Measurements from ENCODE around the gene OR8K3. TPM values are rescaled to one million over a fixed set of nuclear protein-coding genes. Genes with fewer than 3 reads are reported as not detected.

Gene OR8K3
- total and polyA plus RNA-seq, 4 donors: not detected

GRCh38 chr11:56331861-56332491 is 17.0 kb downstream of the OR8K3 start:
- no peak for DNase-seq (ENCODE audit: low spot score)
- 85% methylated on average over 34 of the region's 34 CpGs for WGBS
- TF ChIP-seq CTCF (IDR thresholded peaks at IDR 0.05; ENCODE audit: low read depth, low read length, missing input control) (no peak), FOXA1 (IDR thresholded peaks at IDR 0.05) (no peak), HNF4A (conservative IDR thresholded peaks at IDR 0.05) (no peak), JUND (IDR thresholded peaks at IDR 0.05) (no peak), TAF1 (conservative IDR thresholded peaks at IDR 0.05) (no peak), FOXA2 (IDR thresholded peaks at IDR 0.05) (no peak), GABPA (IDR thresholded peaks at IDR 0.05 in 1 of 2, conservative IDR thresholded peaks at IDR 0.05 in 1 of 2) (no peak), ZBTB33 (IDR thresholded peaks at IDR 0.05) (no peak), HNF4G (IDR thresholded peaks at IDR 0.05) (no peak), NR2F2 (IDR thresholded peaks at IDR 0.05) (no peak), SP1 (IDR thresholded peaks at IDR 0.05) (no peak), YY1 (IDR thresholded peaks at IDR 0.05) (no peak), RXRA (IDR thresholded peaks at IDR 0.05) (no peak), RAD21 (IDR thresholded peaks at IDR 0.05) (no peak), EGR1 (IDR thresholded peaks at IDR 0.05; ENCODE audit: low read depth in 2 of 2) (no peak)
- TF ChIP-seq, protein P1, sequence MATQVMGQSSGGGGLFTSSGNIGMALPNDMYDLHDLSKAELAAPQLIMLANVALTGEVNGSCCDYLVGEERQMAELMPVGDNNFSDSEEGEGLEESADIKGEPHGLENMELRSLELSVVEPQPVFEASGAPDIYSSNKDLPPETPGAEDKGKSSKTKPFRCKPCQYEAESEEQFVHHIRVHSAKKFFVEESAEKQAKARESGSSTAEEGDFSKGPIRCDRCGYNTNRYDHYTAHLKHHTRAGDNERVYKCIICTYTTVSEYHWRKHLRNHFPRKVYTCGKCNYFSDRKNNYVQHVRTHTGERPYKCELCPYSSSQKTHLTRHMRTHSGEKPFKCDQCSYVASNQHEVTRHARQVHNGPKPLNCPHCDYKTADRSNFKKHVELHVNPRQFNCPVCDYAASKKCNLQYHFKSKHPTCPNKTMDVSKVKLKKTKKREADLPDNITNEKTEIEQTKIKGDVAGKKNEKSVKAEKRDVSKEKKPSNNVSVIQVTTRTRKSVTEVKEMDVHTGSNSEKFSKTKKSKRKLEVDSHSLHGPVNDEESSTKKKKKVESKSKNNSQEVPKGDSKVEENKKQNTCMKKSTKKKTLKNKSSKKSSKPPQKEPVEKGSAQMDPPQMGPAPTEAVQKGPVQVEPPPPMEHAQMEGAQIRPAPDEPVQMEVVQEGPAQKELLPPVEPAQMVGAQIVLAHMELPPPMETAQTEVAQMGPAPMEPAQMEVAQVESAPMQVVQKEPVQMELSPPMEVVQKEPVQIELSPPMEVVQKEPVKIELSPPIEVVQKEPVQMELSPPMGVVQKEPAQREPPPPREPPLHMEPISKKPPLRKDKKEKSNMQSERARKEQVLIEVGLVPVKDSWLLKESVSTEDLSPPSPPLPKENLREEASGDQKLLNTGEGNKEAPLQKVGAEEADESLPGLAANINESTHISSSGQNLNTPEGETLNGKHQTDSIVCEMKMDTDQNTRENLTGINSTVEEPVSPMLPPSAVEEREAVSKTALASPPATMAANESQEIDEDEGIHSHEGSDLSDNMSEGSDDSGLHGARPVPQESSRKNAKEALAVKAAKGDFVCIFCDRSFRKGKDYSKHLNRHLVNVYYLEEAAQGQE (IDR thresholded peaks at IDR 0.05): no peak
- TF ChIP-seq, protein P2, sequence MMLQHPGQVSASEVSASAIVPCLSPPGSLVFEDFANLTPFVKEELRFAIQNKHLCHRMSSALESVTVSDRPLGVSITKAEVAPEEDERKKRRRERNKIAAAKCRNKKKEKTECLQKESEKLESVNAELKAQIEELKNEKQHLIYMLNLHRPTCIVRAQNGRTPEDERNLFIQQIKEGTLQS (IDR thresholded peaks at IDR 0.05): no peak
- TF ChIP-seq, protein P3, sequence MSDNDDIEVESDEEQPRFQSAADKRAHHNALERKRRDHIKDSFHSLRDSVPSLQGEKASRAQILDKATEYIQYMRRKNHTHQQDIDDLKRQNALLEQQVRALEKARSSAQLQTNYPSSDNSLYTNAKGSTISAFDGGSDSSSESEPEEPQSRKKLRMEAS (IDR thresholded peaks at IDR 0.05): no peak

More at GRCh38 chr11:56331861-56332491, 17.0 kb downstream of the OR8K3 start:
- Histone ChIP-seq H3K36me3 (ENCODE audit: control insufficient read depth in 4 of 4, insufficient read depth in 3 of 4, low read depth in 1 of 4, low read length in 3 of 4) (no peaks in the 10 kb centered on the region), H3K9me3 (ENCODE audit: control insufficient read depth in 4 of 4, low read length in 3 of 4) (peaks cover 0 to 2% (median 0%) of the 10 kb centered on the region in 4 donors), H3K4me1 (ENCODE audit: control insufficient read depth in 4 of 4, insufficient read depth in 4 of 4, low read length in 3 of 4) (no peaks in the 10 kb centered on the region), H3K27me3 (ENCODE audit: control insufficient read depth in 4 of 4, insufficient read depth in 4 of 4, low read length in 3 of 4) (no peaks in the 10 kb centered on the region), H3K27ac (ENCODE audit: low read depth in 1 of 2, low read length in 2 of 2) (no peak overlapping the region), H3K9ac (ENCODE audit: low read depth in 1 of 2, low read length in 2 of 2) (no peak overlapping the region), H3K4me3 (ENCODE audit: low read depth in 1 of 3, low read length in 3 of 3) (no peak overlapping the region)
